HFF-Myc (cell line): ENCODE results near the gene AHNAK2.
"Not testable (repeated sequence)": the region's sequence is repeated elsewhere in the genome, so short reads cannot be mapped to it uniquely, and the experiment has no call there.

ENCODE experiments used
- DNase-seq: peaks from one replicate; pipeline ENCODE4 v3.0.0-alpha.2; 2011; ENCODE audit warnings: low read depth; ENCODE audit errors: extremely low read depth
- H3K4me3 ChIP-seq: replicated peaks from 2 replicates; pipeline ENCODE4 v1.5.1; 2011; ENCODE audit warnings: low read depth, mild to moderate bottlenecking, control low read depth, low read length
- TF ChIP-seq, protein P1 (sequence below): IDR thresholded peaks from 2 replicates; pipeline ENCODE4 v1.5.1; 2012; ENCODE audit warnings: mild to moderate bottlenecking, low read depth, low read length, control low read depth; ENCODE audit errors: missing control alignments

AHNAK2 gene

DNA sequence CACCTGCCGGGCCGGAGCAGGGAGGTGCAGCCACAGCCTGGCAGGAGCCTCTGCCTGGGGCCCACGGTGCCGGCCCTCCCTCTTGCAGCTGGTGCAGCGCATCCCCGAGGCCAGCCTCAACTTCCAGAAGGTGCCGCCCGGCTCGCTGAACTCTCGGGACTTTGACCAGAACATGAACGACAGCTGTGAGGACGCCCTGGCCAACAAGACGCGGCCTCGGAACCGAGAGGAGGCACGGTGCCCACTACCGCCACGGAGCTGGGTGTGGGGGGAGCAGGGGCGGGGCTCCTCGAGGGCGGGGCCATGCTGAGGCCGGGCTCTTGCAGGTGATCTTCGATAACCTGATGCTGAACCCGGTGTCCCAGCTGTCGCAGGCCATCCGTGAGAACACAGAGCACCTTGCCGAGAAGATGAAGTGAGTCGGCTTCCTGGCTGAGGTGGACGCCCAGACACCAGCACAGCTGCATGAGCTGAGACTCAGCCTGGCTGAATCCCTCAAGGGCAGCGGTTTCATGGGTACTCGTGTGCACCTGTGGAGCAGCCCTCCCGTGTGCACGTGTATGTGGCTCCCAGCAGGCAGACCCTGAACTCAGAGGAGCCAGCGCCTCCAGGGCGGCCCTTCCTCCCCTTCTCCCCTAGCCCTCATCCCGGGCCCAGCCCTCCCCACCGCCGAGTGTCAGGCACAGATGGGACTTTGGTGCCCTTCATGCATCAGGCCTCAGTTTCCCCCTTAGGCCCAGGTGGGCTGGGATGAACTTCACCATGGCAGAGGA, 84.6 kb downstream of the AHNAK2 start:
- no peak for DNase-seq
- TF ChIP-seq, protein P1, sequence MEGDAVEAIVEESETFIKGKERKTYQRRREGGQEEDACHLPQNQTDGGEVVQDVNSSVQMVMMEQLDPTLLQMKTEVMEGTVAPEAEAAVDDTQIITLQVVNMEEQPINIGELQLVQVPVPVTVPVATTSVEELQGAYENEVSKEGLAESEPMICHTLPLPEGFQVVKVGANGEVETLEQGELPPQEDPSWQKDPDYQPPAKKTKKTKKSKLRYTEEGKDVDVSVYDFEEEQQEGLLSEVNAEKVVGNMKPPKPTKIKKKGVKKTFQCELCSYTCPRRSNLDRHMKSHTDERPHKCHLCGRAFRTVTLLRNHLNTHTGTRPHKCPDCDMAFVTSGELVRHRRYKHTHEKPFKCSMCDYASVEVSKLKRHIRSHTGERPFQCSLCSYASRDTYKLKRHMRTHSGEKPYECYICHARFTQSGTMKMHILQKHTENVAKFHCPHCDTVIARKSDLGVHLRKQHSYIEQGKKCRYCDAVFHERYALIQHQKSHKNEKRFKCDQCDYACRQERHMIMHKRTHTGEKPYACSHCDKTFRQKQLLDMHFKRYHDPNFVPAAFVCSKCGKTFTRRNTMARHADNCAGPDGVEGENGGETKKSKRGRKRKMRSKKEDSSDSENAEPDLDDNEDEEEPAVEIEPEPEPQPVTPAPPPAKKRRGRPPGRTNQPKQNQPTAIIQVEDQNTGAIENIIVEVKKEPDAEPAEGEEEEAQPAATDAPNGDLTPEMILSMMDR: no peak
- no peak overlapping the region for H3K4me3 ChIP-seq

DNA sequence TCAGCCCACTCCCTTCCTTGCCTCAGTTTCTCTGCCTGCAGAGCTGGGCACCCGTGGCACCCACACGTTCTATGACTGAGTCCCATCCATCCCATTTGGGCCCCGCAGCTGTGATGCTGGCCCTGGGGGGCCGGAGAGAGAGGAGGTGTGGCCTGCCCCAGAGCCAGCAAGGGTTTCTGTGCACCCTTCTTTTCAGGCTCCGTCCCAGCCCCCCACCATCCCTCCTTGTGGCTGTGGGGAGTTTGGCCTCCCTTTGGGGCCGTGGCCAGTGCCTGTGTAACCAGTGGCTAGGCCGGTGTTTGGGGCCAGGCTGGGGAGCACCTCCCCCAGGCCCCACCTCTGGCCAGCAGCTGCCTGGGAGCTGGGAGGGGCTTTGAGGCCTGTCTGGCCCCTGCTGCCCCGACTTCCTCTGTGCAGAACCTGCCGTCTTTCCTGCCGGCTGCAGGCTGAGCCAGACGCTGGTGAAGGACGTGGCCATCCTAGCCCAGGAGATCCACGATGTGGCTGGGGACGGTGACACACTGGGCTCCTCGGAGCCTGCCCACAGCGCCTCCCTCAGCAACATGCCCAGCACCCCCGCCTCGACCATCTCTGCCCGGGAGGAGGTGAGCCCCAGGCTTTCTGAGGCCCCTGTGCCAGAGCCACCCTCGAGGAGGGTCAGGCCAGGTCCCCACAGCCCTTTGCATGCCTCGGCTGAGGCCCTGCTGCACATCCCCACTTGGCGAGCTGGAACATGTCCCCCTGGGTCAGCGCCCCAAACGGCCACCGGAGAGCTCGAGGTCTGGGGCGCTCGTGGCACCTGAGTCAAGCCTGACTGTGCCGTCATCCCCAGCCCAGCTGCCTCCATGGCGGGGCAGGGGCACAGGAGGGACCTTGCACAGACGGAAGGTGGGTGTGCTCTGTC, 85.4 kb downstream of the AHNAK2 start:
- no peak overlapping the region for H3K4me3 ChIP-seq
- DNase-seq: no peak
- TF ChIP-seq, protein P1: no peak

GRCh38 chr14:104891664-104892530, 86.3 kb downstream of the AHNAK2 start:
- no peak overlapping the region for H3K4me3 ChIP-seq
- DNase-seq: no peak
- TF ChIP-seq, protein P1: no peak

DNA sequence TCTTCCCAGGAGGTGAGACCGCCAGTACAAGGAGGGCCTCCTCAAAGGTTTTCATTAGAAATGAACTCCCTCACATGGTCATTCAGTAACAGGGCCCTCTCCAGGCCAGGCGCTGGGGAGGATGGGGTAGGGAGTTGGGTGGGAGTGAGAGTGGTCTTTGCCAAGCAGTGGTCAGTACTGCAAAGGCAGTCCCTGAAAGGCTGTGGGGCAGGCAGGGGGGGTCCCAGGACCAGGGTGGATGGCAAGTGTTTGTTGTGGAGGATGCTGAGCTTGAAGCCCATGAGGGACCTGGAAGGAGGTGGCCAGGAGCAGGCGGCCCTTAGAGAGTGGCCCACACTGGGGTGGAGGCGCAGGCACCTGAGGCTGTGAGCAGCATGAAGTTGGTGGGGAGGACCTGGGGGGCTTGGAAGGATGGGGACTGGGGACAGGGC, 87.0 kb downstream of the AHNAK2 start:
- no peak for DNase-seq
- TF ChIP-seq, protein P1: no peak
- no peak overlapping the region for H3K4me3 ChIP-seq

- not testable (repeated sequence) for H3K4me3 ChIP-seq, DNase-seq
Measured at GRCh38 chr14:104890292-104890691, 87.9 kb downstream of the AHNAK2 start.

GRCh38 chr14:104889375-104889757, 88.8 kb downstream of the AHNAK2 start:
- TF ChIP-seq, protein P1: no peak
- H3K4me3 ChIP-seq: no peak overlapping the region
- no peak for DNase-seq
